MM.1S (cell line): ENCODE measurements around the gene CST8.

Source experiments
- DNase-seq: peaks from one replicate; pipeline ENCODE4 v3.0.0-alpha.2; 2015
- H2AFZ ChIP-seq: fragments of 300-600 bp; sonication (generic); 2 replicates; pipeline ENCODE4 v1.6.0; 2016; ENCODE audit warnings: antibody characterized with exemption, low read length
- H3F3A ChIP-seq: fragments of 300-600 bp; sonication (generic); 2 replicates; pipeline ENCODE4 v1.6.1; 2016; ENCODE audit warnings: mild to moderate bottlenecking, antibody characterized with exemption, low read length, moderate library complexity, mixed read lengths; ENCODE audit not compliant: insufficient read depth
- H3K27ac ChIP-seq: fragments of 300-600 bp; sonication (generic); 2 replicates; pipeline ENCODE4 v1.5.1; 2016; ENCODE audit warnings: mild to moderate bottlenecking, low read length
- H3K27me3 ChIP-seq: fragments of 300-600 bp; sonication (generic); replicated peaks from 2 replicates; pipeline ENCODE4 v1.6.0; 2016; ENCODE audit warnings: low read length; ENCODE audit not compliant: insufficient read depth
- H3K36me3 ChIP-seq: fragments of 300-600 bp; sonication (generic); replicated peaks from 2 replicates; pipeline ENCODE4 v1.6.1; 2016; ENCODE audit warnings: mild to moderate bottlenecking, low read length, mixed read lengths; ENCODE audit not compliant: insufficient read depth
- H3K4me1 ChIP-seq: fragments of 300-600 bp; sonication (generic); 2 replicates; pipeline ENCODE4 v1.6.1; 2016; ENCODE audit warnings: low read length, mixed read lengths
- H3K4me2 ChIP-seq: fragments of 300-600 bp; sonication (generic); 2 replicates; pipeline ENCODE4 v1.6.0; 2016; ENCODE audit warnings: low read depth, low read length
- H3K4me3 ChIP-seq: fragments of 300-600 bp; sonication (generic); 2 replicates; pipeline ENCODE4 v1.5.1; 2016; ENCODE audit warnings: low read length, mixed read lengths
- H3K79me2 ChIP-seq: fragments of 300-600 bp; sonication (generic); 2 replicates; pipeline ENCODE4 v1.6.1; 2016; ENCODE audit warnings: mixed run types, low read length, mixed read lengths
- H3K9ac ChIP-seq: fragments of 300-600 bp; sonication (generic); 2 replicates; pipeline ENCODE4 v1.6.1; 2016; ENCODE audit warnings: low read length, mixed read lengths
- H3K9me2 ChIP-seq: fragments of 300-600 bp; sonication (generic); replicated peaks from 2 replicates; pipeline ENCODE4 v1.6.1; 2016; ENCODE audit warnings: mild to moderate bottlenecking, low read length, mixed read lengths; ENCODE audit not compliant: insufficient read depth
- H3K9me3 ChIP-seq: fragments of 300-600 bp; sonication (generic); replicated peaks from 2 replicates; pipeline ENCODE4 v1.6.1; 2016; ENCODE audit warnings: mild to moderate bottlenecking, low read length, mixed read lengths; ENCODE audit not compliant: insufficient read depth
- H4K20me1 ChIP-seq: fragments of 300-600 bp; sonication (generic); 2 replicates; pipeline ENCODE4 v1.6.1; 2016; ENCODE audit warnings: mild to moderate bottlenecking, low read length, moderate library complexity, mixed read lengths; ENCODE audit not compliant: insufficient read depth
- CTCF ChIP-seq: fragments of 300-600 bp; sonication (generic); IDR thresholded peaks from 2 replicates; pipeline ENCODE4 v1.5.1; 2016; ENCODE audit warnings: antibody characterized with exemption, low read length, mixed read lengths
- EZH2 ChIP-seq: fragments of 300-600 bp; sonication (generic); optimal IDR thresholded peaks from 2 replicates; pipeline ENCODE3; 2017; ENCODE audit warnings: low read depth, mild to moderate bottlenecking, antibody characterized with exemption, low read length, mixed read lengths
- EZH2phosphoT487 ChIP-seq: fragments of 300-600 bp; sonication (generic); IDR thresholded peaks from 2 replicates; pipeline ENCODE4 v1.6.1; 2018; ENCODE audit warnings: antibody characterized with exemption, low read length

The CST8 gene

DNA sequence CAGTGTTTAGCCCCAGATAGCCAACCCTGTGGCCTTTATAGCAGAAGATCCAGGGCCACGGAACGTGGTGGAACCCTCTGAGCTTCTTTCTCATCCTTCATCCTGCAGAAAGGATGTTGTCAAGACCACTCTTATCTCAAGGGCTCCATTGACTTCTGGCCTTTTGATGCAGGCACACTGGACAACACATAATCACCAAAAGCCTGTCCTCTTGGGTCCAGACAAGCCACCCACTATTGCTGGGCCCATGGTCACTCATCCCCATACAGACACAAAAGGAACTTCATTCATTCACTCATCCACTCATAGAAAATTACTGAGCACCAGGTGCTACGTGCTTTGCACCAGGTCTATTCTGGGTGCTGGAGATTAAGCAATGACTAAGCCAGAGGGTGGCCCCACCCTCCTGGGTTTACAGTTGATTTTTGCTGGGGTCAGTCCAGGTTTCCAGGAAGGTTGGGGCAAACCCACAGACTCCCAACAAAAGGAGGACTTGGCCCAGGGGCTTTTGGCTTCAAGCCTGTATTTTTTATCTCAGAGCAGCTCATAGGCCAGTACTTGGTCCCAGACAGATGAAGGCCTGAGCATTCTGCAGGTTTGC lies 2.4 kb downstream of the CST8 start:
- no peaks in the 10 kb centered on the region for H3K27me3 ChIP-seq

GRCh38 chr20:23497536-23497935 lies 6.6 kb downstream of the CST8 start:
- no peak for TF ChIP-seq EZH2phosphoT487
- Histone ChIP-seq H3K4me2 (no peak overlapping the region), H3K27ac (no peak overlapping the region)

More for the DNA sequence above, 2.4 kb downstream of the CST8 start:
- Histone ChIP-seq H2AFZ (no peak overlapping the region), H3K36me3 (no peaks in the 10 kb centered on the region), H3K9me3 (no peaks in the 10 kb centered on the region), H3K4me1 (no peaks in the 10 kb centered on the region), H3K9ac (no peak overlapping the region), H3K9me2 (no peaks in the 10 kb centered on the region), H3K4me2 (no peak overlapping the region), H3K4me3 (no peak overlapping the region), H3K79me2 (no peaks in the 10 kb centered on the region), H4K20me1 (no peaks in the 10 kb centered on the region), H3F3A (no peaks in the 10 kb centered on the region), H3K27ac (no peak overlapping the region)
- DNase-seq, result no peak
- no peak for TF ChIP-seq EZH2phosphoT487
- TF ChIP-seq CTCF, result no peak
- TF ChIP-seq EZH2, result no peak

DNA sequence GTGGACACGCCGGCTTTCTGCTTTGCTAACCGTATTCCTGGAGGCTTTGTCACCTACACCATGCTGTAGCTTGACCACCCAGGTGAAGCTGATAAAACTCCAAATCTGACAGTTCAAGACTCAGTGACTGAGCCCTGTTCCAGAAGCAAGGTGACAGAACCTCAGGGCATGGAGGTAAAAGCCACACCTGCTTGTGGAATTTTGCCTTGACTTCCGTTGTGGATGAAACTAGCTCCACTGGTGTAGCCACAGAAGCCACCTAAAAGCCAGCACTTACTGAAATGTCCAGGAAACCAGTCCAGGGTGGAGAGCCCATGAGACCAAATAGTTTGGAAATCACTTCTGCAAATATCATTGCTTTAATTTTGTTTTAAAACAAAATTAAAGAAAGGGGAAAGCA lies 11.0 kb downstream of the CST8 start:
- TF ChIP-seq EZH2phosphoT487 (no peak), EZH2 (no peak), CTCF (no peak)
- H3K79me2 ChIP-seq, result no peaks in the 10 kb centered on the region
- H3K4me2 ChIP-seq, result no peak overlapping the region
- no peak overlapping the region for H3K9ac ChIP-seq
- H3K4me1 ChIP-seq, result no peaks in the 10 kb centered on the region
- no peaks in the 10 kb centered on the region for H4K20me1 ChIP-seq
- DNase-seq, result no peak
- H3K4me3 ChIP-seq, result no peak overlapping the region
- no peaks in the 10 kb centered on the region for H3K9me3 ChIP-seq
- no peaks in the 10 kb centered on the region for H3F3A ChIP-seq
- no peaks in the 10 kb centered on the region for H3K36me3 ChIP-seq
- no peaks in the 10 kb centered on the region for H3K9me2 ChIP-seq
- H2AFZ ChIP-seq, result no peak overlapping the region
- no peak overlapping the region for H3K27ac ChIP-seq
- no peaks in the 10 kb centered on the region for H3K27me3 ChIP-seq

More at GRCh38 chr20:23497536-23497935, 6.6 kb downstream of the CST8 start:
- no peaks in the 10 kb centered on the region for H3K9me3 ChIP-seq
- no peaks in the 10 kb centered on the region for H3K27me3 ChIP-seq
- H3K9ac ChIP-seq, result no peak overlapping the region
- no peaks in the 10 kb centered on the region for H3F3A ChIP-seq
- no peaks in the 10 kb centered on the region for H3K36me3 ChIP-seq
- no peak for DNase-seq
- H2AFZ ChIP-seq, result no peak overlapping the region
- H3K9me2 ChIP-seq, result no peaks in the 10 kb centered on the region
- no peaks in the 10 kb centered on the region for H4K20me1 ChIP-seq
- H3K4me1 ChIP-seq, result no peaks in the 10 kb centered on the region
- H3K79me2 ChIP-seq, result no peaks in the 10 kb centered on the region
- no peak overlapping the region for H3K4me3 ChIP-seq

DNA sequence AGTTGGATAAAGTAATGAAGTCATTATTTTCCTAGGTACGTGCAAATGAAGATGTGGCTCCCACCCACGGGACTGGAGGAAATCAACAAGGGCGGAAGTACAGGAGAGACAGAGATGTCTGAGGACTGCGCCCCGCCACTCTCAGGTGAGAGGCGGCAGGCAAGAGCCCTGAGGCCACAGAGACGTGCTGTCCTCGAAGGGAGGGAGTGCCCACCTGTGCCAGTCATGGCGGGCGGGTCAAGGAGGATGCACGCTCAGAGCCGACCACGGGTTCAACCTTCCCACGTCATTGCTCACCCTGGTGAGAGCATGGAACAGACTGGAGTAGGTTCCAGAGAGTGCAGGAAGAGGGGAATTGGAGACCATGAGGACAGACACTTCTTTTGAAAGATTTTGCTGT lies 12.7 kb downstream of the CST8 start:
- Histone ChIP-seq H4K20me1 (no peaks in the 10 kb centered on the region), H3F3A (no peaks in the 10 kb centered on the region), H3K9me3 (no peaks in the 10 kb centered on the region), H3K4me1 (no peaks in the 10 kb centered on the region), H3K36me3 (no peaks in the 10 kb centered on the region), H3K4me2 (no peak overlapping the region), H3K27ac (no peak overlapping the region), H2AFZ (no peak overlapping the region), H3K9ac (no peak overlapping the region), H3K9me2 (no peaks in the 10 kb centered on the region), H3K4me3 (no peak overlapping the region), H3K27me3 (no peaks in the 10 kb centered on the region), H3K79me2 (no peaks in the 10 kb centered on the region)
- TF ChIP-seq EZH2phosphoT487 (no peak), CTCF (no peak), EZH2 (no peak)
- no peak for DNase-seq
